ENCODE data around the gene NEGR1. TPM values are rescaled to one million over a fixed set of nuclear protein-coding genes. Genes with fewer than 3 reads are reported as not detected.

Gene NEGR1
- total RNA-seq, 2 donors from 2014 or later = not detected

- H3K27me3 Mint-ChIP-seq = no peaks in the 10 kb centered on the region
- no peaks in the 10 kb centered on the region for H3K36me3 Mint-ChIP-seq
- DNase-seq (ENCODE audit: low spot score) (no peak), ATAC-seq (no peak)
- H3K27ac Mint-ChIP-seq = no peak overlapping the region
- no peak overlapping the region for H3K4me3 Mint-ChIP-seq
- no peaks in the 10 kb centered on the region for H3K9me3 Mint-ChIP-seq
- no peaks in the 10 kb centered on the region for H3K4me1 Mint-ChIP-seq (ENCODE audit: low read depth in 2 of 2)
Observed at GRCh38 chr1:71582673-71583072, 699.7 kb downstream of the NEGR1 start.

GRCh38 chr1:71577451-71578131 is 704.7 kb downstream of the NEGR1 start:
- Mint-ChIP-seq H3K27me3 (no peaks in the 10 kb centered on the region), H3K4me3 (no peak overlapping the region), H3K4me1 (ENCODE audit: low read depth in 2 of 2) (no peaks in the 10 kb centered on the region), H3K36me3 (no peaks in the 10 kb centered on the region), H3K27ac (no peak overlapping the region), H3K9me3 (peaks cover 11% of the 10 kb centered on the region)
- ATAC-seq = no peak
- no peak for DNase-seq (ENCODE audit: low spot score)

- Mint-ChIP-seq H3K4me1 (ENCODE audit: low read depth in 2 of 2) (no peaks in the 10 kb centered on the region), H3K9me3 (peaks cover 11% of the 10 kb centered on the region), H3K4me3 (no peak overlapping the region), H3K27ac (no peak overlapping the region), H3K27me3 (no peaks in the 10 kb centered on the region), H3K36me3 (no peaks in the 10 kb centered on the region)
- DNase-seq (ENCODE audit: low spot score) (no peak), ATAC-seq (no peak)
Observed at GRCh38 chr1:71572038-71572437, 710.3 kb downstream of the NEGR1 start.

GRCh38 chr1:71566413-71566812 is 715.9 kb downstream of the NEGR1 start:
- Mint-ChIP-seq H3K27me3 (no peaks in the 10 kb centered on the region), H3K4me1 (ENCODE audit: low read depth in 2 of 2) (no peaks in the 10 kb centered on the region), H3K9me3 (no peaks in the 10 kb centered on the region)

GRCh38 chr1:71565831-71566230 is 716.5 kb downstream of the NEGR1 start:
- no peaks in the 10 kb centered on the region for H3K36me3 Mint-ChIP-seq
- ATAC-seq = no peak
- H3K27ac Mint-ChIP-seq = no peak overlapping the region
- no peak for DNase-seq (ENCODE audit: low spot score)
- no peak overlapping the region for H3K4me3 Mint-ChIP-seq
- H3K27me3 Mint-ChIP-seq = no peaks in the 10 kb centered on the region
- H3K9me3 Mint-ChIP-seq = no peaks in the 10 kb centered on the region
- no peaks in the 10 kb centered on the region for H3K4me1 Mint-ChIP-seq (ENCODE audit: low read depth in 2 of 2)

More at GRCh38 chr1:71566413-71566812, 715.9 kb downstream of the NEGR1 start:
- ATAC-seq (no peak), DNase-seq (ENCODE audit: low spot score) (no peak)
- no peak overlapping the region for H3K4me3 Mint-ChIP-seq
- H3K36me3 Mint-ChIP-seq = no peaks in the 10 kb centered on the region
- no peak overlapping the region for H3K27ac Mint-ChIP-seq

- Mint-ChIP-seq H3K36me3 (no peaks in the 10 kb centered on the region), H3K9me3 (no peaks in the 10 kb centered on the region), H3K27me3 (no peaks in the 10 kb centered on the region), H3K4me1 (ENCODE audit: low read depth in 2 of 2) (no peaks in the 10 kb centered on the region), H3K27ac (no peak overlapping the region), H3K4me3 (no peak overlapping the region)
- no peak for DNase-seq (ENCODE audit: low spot score)
- no peak for ATAC-seq
Observed at GRCh38 chr1:71565262-71565661, 717.1 kb downstream of the NEGR1 start.

GRCh38 chr1:71562298-71562697 is 720.0 kb downstream of the NEGR1 start:
- no peak overlapping the region for H3K27ac Mint-ChIP-seq
- H3K4me1 Mint-ChIP-seq (ENCODE audit: low read depth in 2 of 2) = no peaks in the 10 kb centered on the region
- ATAC-seq (no peak), DNase-seq (ENCODE audit: low spot score) (no peak)
- no peaks in the 10 kb centered on the region for H3K27me3 Mint-ChIP-seq
- no peak overlapping the region for H3K4me3 Mint-ChIP-seq
- H3K36me3 Mint-ChIP-seq = no peaks in the 10 kb centered on the region
- peaks cover 10% of the 10 kb centered on the region for H3K9me3 Mint-ChIP-seq

GRCh38 chr1:71561729-71562128 is 720.6 kb downstream of the NEGR1 start:
- no peaks in the 10 kb centered on the region for H3K4me1 Mint-ChIP-seq (ENCODE audit: low read depth in 2 of 2)
- H3K9me3 Mint-ChIP-seq = peaks cover 14% of the 10 kb centered on the region
- no peaks in the 10 kb centered on the region for H3K27me3 Mint-ChIP-seq
- H3K36me3 Mint-ChIP-seq = no peaks in the 10 kb centered on the region
- no peak overlapping the region for H3K27ac Mint-ChIP-seq
- H3K4me3 Mint-ChIP-seq = no peak overlapping the region
- ATAC-seq (no peak), DNase-seq (ENCODE audit: low spot score) (no peak)

- no peak for ATAC-seq
- no peak overlapping the region for H3K4me3 Mint-ChIP-seq
- H3K27me3 Mint-ChIP-seq = no peaks in the 10 kb centered on the region
- peaks cover 18% of the 10 kb centered on the region for H3K9me3 Mint-ChIP-seq
- no peaks in the 10 kb centered on the region for H3K4me1 Mint-ChIP-seq (ENCODE audit: low read depth in 2 of 2)
- no peak for DNase-seq (ENCODE audit: low spot score)
- no peaks in the 10 kb centered on the region for H3K36me3 Mint-ChIP-seq
- no peak overlapping the region for H3K27ac Mint-ChIP-seq
Observed at GRCh38 chr1:71561206-71561605, 721.1 kb downstream of the NEGR1 start.

- Mint-ChIP-seq H3K27me3 (no peaks in the 10 kb centered on the region), H3K4me3 (no peak overlapping the region), H3K27ac (no peak overlapping the region), H3K36me3 (no peaks in the 10 kb centered on the region), H3K9me3 (peaks cover 18% of the 10 kb centered on the region), H3K4me1 (ENCODE audit: low read depth in 2 of 2) (no peaks in the 10 kb centered on the region)
- ATAC-seq (no peak), DNase-seq (ENCODE audit: low spot score) (no peak)
Observed at GRCh38 chr1:71559880-71560279, 722.5 kb downstream of the NEGR1 start.

GRCh38 chr1:71557138-71557537 is 725.2 kb downstream of the NEGR1 start:
- no peaks in the 10 kb centered on the region for H3K27me3 Mint-ChIP-seq
- no peaks in the 10 kb centered on the region for H3K36me3 Mint-ChIP-seq
- H3K4me1 Mint-ChIP-seq (ENCODE audit: low read depth in 2 of 2) = no peaks in the 10 kb centered on the region
- H3K4me3 Mint-ChIP-seq = no peak overlapping the region
- peaks cover 18% of the 10 kb centered on the region for H3K9me3 Mint-ChIP-seq
- ATAC-seq = no peak
- no peak overlapping the region for H3K27ac Mint-ChIP-seq
- DNase-seq (ENCODE audit: low spot score) = no peak

- no peak overlapping the region for H3K27ac Mint-ChIP-seq
- no peak for ATAC-seq
Observed at GRCh38 chr1:71548398-71548890, 733.9 kb downstream of the NEGR1 start.

GRCh38 chr1:71542155-71542554 is 740.2 kb downstream of the NEGR1 start:
- Mint-ChIP-seq H3K4me3 (no peak overlapping the region), H3K27ac (no peak overlapping the region), H3K36me3 (no peaks in the 10 kb centered on the region), H3K27me3 (no peaks in the 10 kb centered on the region), H3K4me1 (ENCODE audit: low read depth in 2 of 2) (no peaks in the 10 kb centered on the region), H3K9me3 (peaks cover 5% of the 10 kb centered on the region)
- DNase-seq (ENCODE audit: low spot score) = no peak
- ATAC-seq = no peak

More at GRCh38 chr1:71548398-71548890, 733.9 kb downstream of the NEGR1 start:
- H3K4me3 Mint-ChIP-seq = no peak overlapping the region
- peaks cover 6% of the 10 kb centered on the region for H3K9me3 Mint-ChIP-seq
- no peaks in the 10 kb centered on the region for H3K36me3 Mint-ChIP-seq
- DNase-seq (ENCODE audit: low spot score) = no peak
- H3K4me1 Mint-ChIP-seq (ENCODE audit: low read depth in 2 of 2) = no peaks in the 10 kb centered on the region
- no peaks in the 10 kb centered on the region for H3K27me3 Mint-ChIP-seq

GRCh38 chr1:71533950-71534349 is 748.4 kb downstream of the NEGR1 start:
- Mint-ChIP-seq H3K27ac (no peak overlapping the region), H3K4me3 (no peak overlapping the region), H3K4me1 (ENCODE audit: low read depth in 2 of 2) (no peaks in the 10 kb centered on the region), H3K9me3 (peaks cover 4% of the 10 kb centered on the region), H3K36me3 (no peaks in the 10 kb centered on the region), H3K27me3 (no peaks in the 10 kb centered on the region)
- ATAC-seq (no peak), DNase-seq (ENCODE audit: low spot score) (no peak)

- no peaks in the 10 kb centered on the region for H3K27me3 Mint-ChIP-seq
- H3K36me3 Mint-ChIP-seq = no peaks in the 10 kb centered on the region
- peaks cover 4% of the 10 kb centered on the region for H3K9me3 Mint-ChIP-seq
- H3K27ac Mint-ChIP-seq = no peak overlapping the region
- H3K4me1 Mint-ChIP-seq (ENCODE audit: low read depth in 2 of 2) = no peaks in the 10 kb centered on the region
- no peak for ATAC-seq
- DNase-seq (ENCODE audit: low spot score) = no peak
- no peak overlapping the region for H3K4me3 Mint-ChIP-seq
Observed at GRCh38 chr1:71532343-71532742, 750.0 kb downstream of the NEGR1 start.

All from natural killer cell treated with Interleukin-12 subunit alpha and Interleukin-12 subunit beta and Interleukin-15 and Interleukin-18, amount 100 ng/mL, for 72 hours (primary cell).